GM12801 (cell line): ENCODE results near the gene OOSP2.

ENCODE experiments used
- CTCF ChIP-seq: IDR thresholded peaks from one replicate; pipeline ENCODE4 v1.5.1; 2011; ENCODE audit warnings: control low read depth; ENCODE audit not compliant: insufficient read length; ENCODE audit errors: extremely low read depth

Gene OOSP2

GRCh38 chr11:60018058-60018457 lies 22.2 kb upstream of the OOSP2 start:
- TF ChIP-seq CTCF, result no peak

- TF ChIP-seq CTCF, result no peak
These were observed 11.1 kb upstream of the OOSP2 start for GRCh38 chr11:60029015-60029632.

GRCh38 chr11:60056349-60056969 lies 16.2 kb downstream of the OOSP2 start, which contains the start of gene MS4A3:
Gene MS4A3 (plus strand): TSS chr11:60056665. CDS start chr11:60061161, 4,496 bp downstream.
- no peak for TF ChIP-seq CTCF

- no peak for TF ChIP-seq CTCF
These were observed 18.8 kb downstream of the OOSP2 start for GRCh38 chr11:60059052-60059451.

GRCh38 chr11:60059521-60060240 lies 19.5 kb downstream of the OOSP2 start:
- no peak for TF ChIP-seq CTCF

GRCh38 chr11:60064111-60064510 lies 23.9 kb downstream of the OOSP2 start:
- TF ChIP-seq CTCF, result no peak

- TF ChIP-seq CTCF, result no peak
These were observed 25.6 kb downstream of the OOSP2 start for GRCh38 chr11:60065801-60066200.
